H9 (cell line): ENCODE results near the gene MTSS2. TPM values are rescaled to one million over a fixed set of nuclear protein-coding genes. Genes with fewer than 3 reads are reported as not detected.

Experiments
- DNase-seq: peaks from one replicate; pipeline ENCODE4 v3.0.0-alpha.2; 2017
- H2AFZ ChIP-seq: one replicate; pipeline ENCODE4 v1.6.1; 2013; ENCODE audit warnings: mild to moderate bottlenecking, low read length, control low read depth, moderate library complexity
- H2AK5ac ChIP-seq: 2 replicates; pipeline ENCODE4 v1.6.1; 2013; ENCODE audit warnings: low read length, control low read depth, mixed read lengths; ENCODE audit not compliant: insufficient read length
- H2BK120ac ChIP-seq: one replicate; pipeline ENCODE4 v1.6.1; 2013; ENCODE audit warnings: low read depth, mild to moderate bottlenecking, low read length, control low read depth, inconsistent platforms; ENCODE audit not compliant: poor library complexity, severe bottlenecking
- H2BK12ac ChIP-seq: 2 replicates; pipeline ENCODE4 v1.6.1; 2013; ENCODE audit warnings: low read length, control low read depth, mixed read lengths, low read depth; ENCODE audit not compliant: insufficient read length
- H2BK15ac ChIP-seq: 2 replicates; pipeline ENCODE4 v1.6.1; 2013; ENCODE audit warnings: low read depth, low read length, control low read depth
- H2BK20ac ChIP-seq: one replicate; pipeline ENCODE4 v1.6.1; 2013; ENCODE audit warnings: low read depth, mild to moderate bottlenecking, low read length, control low read depth, inconsistent platforms; ENCODE audit not compliant: poor library complexity, severe bottlenecking
- H2BK5ac ChIP-seq: 2 replicates; pipeline ENCODE4 v1.6.1; 2013; ENCODE audit warnings: low read length, control low read depth, mixed read lengths; ENCODE audit not compliant: insufficient read length
- H3K14ac ChIP-seq: 2 replicates; pipeline ENCODE4 v1.6.1; 2013; ENCODE audit warnings: low read length, control low read depth; ENCODE audit not compliant: insufficient read depth
- H3K18ac ChIP-seq: 2 replicates; pipeline ENCODE4 v1.6.1; 2013; ENCODE audit warnings: low read depth, mild to moderate bottlenecking, mixed read lengths, low read length, control low read depth; ENCODE audit not compliant: insufficient read length
- H3K23ac ChIP-seq: 2 replicates; pipeline ENCODE4 v1.6.1; 2013; ENCODE audit warnings: low read length, control low read depth, mixed read lengths, low read depth; ENCODE audit not compliant: insufficient read length
- H3K23me2 ChIP-seq: 2 replicates; pipeline ENCODE4 v1.6.1; 2013; ENCODE audit warnings: low read depth, mild to moderate bottlenecking, mixed read lengths, low read length, control low read depth; ENCODE audit not compliant: insufficient read length, poor library complexity, severe bottlenecking
- H3K27ac ChIP-seq: 2 replicates; pipeline ENCODE4 v1.5.1; 2013; ENCODE audit warnings: low read length, control low read depth, mixed read lengths, low read depth; ENCODE audit not compliant: insufficient read length
- H3K27me3 ChIP-seq: 2 replicates; pipeline ENCODE4 v1.6.1; 2013; ENCODE audit warnings: low read length, control low read depth, inconsistent platforms; ENCODE audit not compliant: insufficient read depth
- H3K4ac ChIP-seq: 2 replicates; pipeline ENCODE4 v1.6.1; 2013; ENCODE audit warnings: low read depth, mild to moderate bottlenecking, control low read depth, inconsistent platforms, low read length, moderate library complexity
- H3K4me1 ChIP-seq: 2 replicates; pipeline ENCODE4 v1.6.1; 2013; ENCODE audit warnings: low read length, control low read depth, inconsistent platforms; ENCODE audit not compliant: insufficient read depth
- H3K4me2 ChIP-seq: 2 replicates; pipeline ENCODE4 v1.6.1; 2013; ENCODE audit warnings: low read length, control low read depth, mixed read lengths; ENCODE audit not compliant: insufficient read length, insufficient read depth
- H3K56ac ChIP-seq: 2 replicates; pipeline ENCODE4 v1.6.1; 2013; ENCODE audit warnings: low read depth, mild to moderate bottlenecking, mixed read lengths, low read length, control low read depth; ENCODE audit not compliant: insufficient read length
- H3K79me1 ChIP-seq: 2 replicates; pipeline ENCODE4 v1.6.1; 2013; ENCODE audit warnings: low read depth, mild to moderate bottlenecking, moderate library complexity, low read length, control low read depth, inconsistent platforms; ENCODE audit not compliant: insufficient read depth, poor library complexity, severe bottlenecking
- H3K79me2 ChIP-seq: 2 replicates; pipeline ENCODE4 v1.6.1; 2013; ENCODE audit warnings: low read length, control low read depth, inconsistent platforms; ENCODE audit not compliant: insufficient read depth
- H3K9ac ChIP-seq: 2 replicates; pipeline ENCODE4 v1.6.1; 2013; ENCODE audit warnings: low read length, control low read depth, mixed read lengths; ENCODE audit not compliant: insufficient read length; ENCODE audit errors: extremely low read depth
- H3K9me3 ChIP-seq: one replicate; pipeline ENCODE4 v1.6.1; 2013; ENCODE audit warnings: low read depth, low read length, inconsistent platforms; ENCODE audit not compliant: control insufficient read depth
- H3T11ph ChIP-seq: one replicate; pipeline ENCODE4 v1.6.1; 2013; ENCODE audit warnings: mild to moderate bottlenecking, low read length, control low read depth, inconsistent platforms
- H4K20me1 ChIP-seq: one replicate; pipeline ENCODE4 v1.6.1; 2013; ENCODE audit not compliant: control insufficient read depth, insufficient read length, insufficient read depth
- H4K5ac ChIP-seq: 2 replicates; pipeline ENCODE4 v1.6.1; 2013; ENCODE audit warnings: low read depth, mild to moderate bottlenecking, mixed read lengths, low read length, control low read depth; ENCODE audit not compliant: insufficient read length
- H4K8ac ChIP-seq: replicated peaks from 2 replicates; pipeline ENCODE4 v1.6.1; 2013; ENCODE audit warnings: low read length, control low read depth, mixed read lengths, low read depth; ENCODE audit not compliant: insufficient read length
- H4K91ac ChIP-seq: 2 replicates; pipeline ENCODE4 v1.6.1; 2013; ENCODE audit warnings: low read depth, mild to moderate bottlenecking, moderate library complexity, mixed read lengths, low read length, control low read depth; ENCODE audit not compliant: insufficient read length
- H3K27ac Mint-ChIP-seq, 3 experiments: 2 replicates in 2 of 3; 3 replicates in 1 of 3; pipeline ENCODE4 v1.8.0; 2020 to 2021; ENCODE audit warnings: mixed read lengths in 3 of 3, mild to moderate bottlenecking in 1 of 3, moderate library complexity in 1 of 3
- H3K27me3 Mint-ChIP-seq: 2 replicates; pipeline ENCODE4 v1.8.0; 2021; ENCODE audit warnings: low read depth, mild to moderate bottlenecking, moderate library complexity, mixed read lengths
- H3K36me3 Mint-ChIP-seq, 3 experiments: 2 replicates in 2 of 3; 3 replicates in 1 of 3; pipeline ENCODE4 v1.8.0; 2020 to 2021; ENCODE audit warnings: low read depth in 3 of 3, mixed read lengths in 3 of 3; ENCODE audit not compliant: insufficient read depth in 1 of 3
- H3K4me1 Mint-ChIP-seq, 2 experiments: 2 replicates each; pipeline ENCODE4 v1.8.0; 2020; ENCODE audit warnings: mixed read lengths in 2 of 2
- H3K4me3 Mint-ChIP-seq, 2 experiments: 2 replicates in 1 of 2; 3 replicates in 1 of 2; pipeline ENCODE4 v1.8.0; 2020 to 2021; ENCODE audit warnings: mild to moderate bottlenecking in 2 of 2, mixed read lengths in 2 of 2, moderate library complexity in 1 of 2
- H3K9me3 Mint-ChIP-seq, 2 experiments: 2 replicates in 1 of 2; 3 replicates in 1 of 2; pipeline ENCODE4 v1.8.0; 2020; ENCODE audit warnings: mild to moderate bottlenecking in 2 of 2, mixed read lengths in 2 of 2, moderate library complexity in 1 of 2
- CTCF ChIP-seq: fragments of 200-600 bp; sonication (generic); conservative IDR thresholded peaks from 3 replicates; pipeline ENCODE4 v1.8.0; 2021; ENCODE audit warnings: antibody characterized with exemption, mild to moderate bottlenecking
- WGBS: extraction: QIAGEN DNeasy Blood & Tissue Kit; methylation state at CpG from one replicate; pipeline ENCODE4 v1.1.7; 2013; ENCODE audit warnings: missing lambda C conversion rate, low lambda C conversion rate, mixed read lengths; ENCODE audit not compliant: insufficient read length; ENCODE audit errors: extremely low coverage; 5-methylcytosine and 5-hydroxymethylcytosine counted together
- total RNA-seq: library from RNA; stranded (reverse); gene quantifications from 2 replicates; pipeline ENCODE4 v1.2.1, GENCODE V29; 2021

Gene MTSS2
- total RNA-seq, 1 experiment from 2014 or later = 41.0 TPM

DNA sequence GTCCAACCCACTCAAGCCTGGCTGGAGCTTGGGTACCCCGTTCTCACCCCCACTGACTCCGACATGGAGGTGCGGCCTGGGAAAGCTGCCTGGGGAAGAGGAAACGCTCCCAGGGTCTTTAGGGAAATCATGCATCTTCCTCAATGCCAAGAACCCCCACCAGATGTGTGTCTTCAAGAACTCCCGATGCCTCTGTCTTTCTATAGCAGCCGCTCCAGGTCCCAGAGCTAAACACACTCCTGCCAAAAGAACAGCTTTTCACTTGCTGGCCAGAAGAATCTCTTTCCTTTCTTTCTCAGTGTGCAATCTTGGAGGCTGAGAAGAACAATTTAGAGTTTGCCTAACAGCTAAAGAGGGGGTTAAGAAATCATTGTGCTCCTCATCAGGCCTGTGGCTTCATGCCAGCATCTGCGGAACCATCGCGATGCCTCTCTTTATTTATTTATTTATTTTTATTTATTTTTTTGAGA, 41.1 kb upstream of the MTSS2 start:
- Histone ChIP-seq H3K9me3 (no peaks in the 10 kb centered on the region), H3K23me2 (no peaks in the 10 kb centered on the region), H2BK12ac (no peak overlapping the region), H2AK5ac (no peak overlapping the region), H4K8ac (no peak overlapping the region), H3K4me1 (no peaks in the 10 kb centered on the region), H3K23ac (no peak overlapping the region), H3K4ac (no peak overlapping the region), H4K5ac (no peak overlapping the region), H2BK120ac (no peak overlapping the region), H3K79me1 (no peaks in the 10 kb centered on the region), H2BK20ac (no peak overlapping the region), H2BK15ac (no peak overlapping the region), H3T11ph (no peak overlapping the region), H3K9ac (no peak overlapping the region), H2AFZ (no peak overlapping the region), H3K27me3 (no peaks in the 10 kb centered on the region), H3K14ac (no peak overlapping the region), H3K79me2 (no peaks in the 10 kb centered on the region), H2BK5ac (no peak overlapping the region), H3K18ac (no peak overlapping the region), H4K91ac (no peak overlapping the region), H3K4me2 (no peak overlapping the region), H4K20me1 (no peaks in the 10 kb centered on the region), H3K56ac (no peak overlapping the region), H3K27ac (no peak overlapping the region)
- TF ChIP-seq CTCF = no peak
- no peaks in the 10 kb centered on the region for H3K27me3 Mint-ChIP-seq
- H3K36me3 Mint-ChIP-seq = peaks cover 4 to 33% (median 22%) of the 10 kb centered on the region in 3 experiments
- no peak for DNase-seq
- H3K27ac Mint-ChIP-seq = 0 out of 7 replicates have a peak overlapping the region, but pooled peaks of 1 of the 3 experiments have one; percentile 15
- H3K9me3 Mint-ChIP-seq = no peaks in the 10 kb centered on the region
- whole genome bisulfite sequencing = no CpG with 5 or more reads among the region's 9 CpGs
- H3K4me1 Mint-ChIP-seq = peaks cover 4 to 18% of the 10 kb centered on the region in 2 experiments; a peak in 3 of 4 replicates
- H3K4me3 Mint-ChIP-seq = no peak overlapping the region
